ENCODE results near the gene UBE2E3.
"Not testable (repeated sequence)": the region's sequence is repeated elsewhere in the genome, so short reads cannot be mapped to it uniquely, and the experiment has no call there.

Gene UBE2E3

DNA sequence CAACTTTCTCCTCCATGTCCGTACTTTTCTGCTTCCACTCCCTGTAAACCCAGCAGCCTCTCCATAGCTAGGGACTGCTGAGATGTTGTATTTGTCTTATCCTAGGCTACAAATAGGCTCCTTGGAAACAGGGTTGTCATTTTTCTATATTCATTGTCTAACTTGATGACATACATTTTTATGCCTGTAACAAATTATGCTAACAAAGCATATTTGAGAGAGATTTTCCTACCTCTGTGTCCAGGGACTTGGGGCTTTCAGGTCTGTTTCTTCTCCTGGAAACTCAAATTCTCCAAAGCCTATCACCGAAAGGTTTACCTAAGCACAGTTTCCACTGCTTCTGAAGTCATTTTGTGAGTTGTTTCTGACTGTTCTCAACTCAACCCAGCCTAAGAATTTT is 102.7 kb downstream of the UBE2E3 start:
- Histone ChIP-seq H3K27ac (ENCODE audit: low read length) (no peak overlapping the region), H3K27me3 (ENCODE audit: low read depth, low read length) (no peaks in the 10 kb centered on the region), H3K9me3 (ENCODE audit: insufficient read depth, low read length) (no peaks in the 10 kb centered on the region), H3K9ac (ENCODE audit: low read length) (no peak overlapping the region), H3K4me3 (ENCODE audit: low read length) (no peak overlapping the region), H3K79me2 (ENCODE audit: low read length) (no peaks in the 10 kb centered on the region), H3K4me1 (ENCODE audit: low read length) (no peaks in the 10 kb centered on the region), H3K36me3 (replicated peaks; ENCODE audit: low read depth, low read length) (no peaks in the 10 kb centered on the region), H4K20me1 (ENCODE audit: insufficient read depth, low read length) (no peaks in the 10 kb centered on the region), H2AFZ (ENCODE audit: low read depth, low read length) (no peak overlapping the region), H3K4me2 (ENCODE audit: low read length) (no peak overlapping the region)
- TF ChIP-seq, protein P1, sequence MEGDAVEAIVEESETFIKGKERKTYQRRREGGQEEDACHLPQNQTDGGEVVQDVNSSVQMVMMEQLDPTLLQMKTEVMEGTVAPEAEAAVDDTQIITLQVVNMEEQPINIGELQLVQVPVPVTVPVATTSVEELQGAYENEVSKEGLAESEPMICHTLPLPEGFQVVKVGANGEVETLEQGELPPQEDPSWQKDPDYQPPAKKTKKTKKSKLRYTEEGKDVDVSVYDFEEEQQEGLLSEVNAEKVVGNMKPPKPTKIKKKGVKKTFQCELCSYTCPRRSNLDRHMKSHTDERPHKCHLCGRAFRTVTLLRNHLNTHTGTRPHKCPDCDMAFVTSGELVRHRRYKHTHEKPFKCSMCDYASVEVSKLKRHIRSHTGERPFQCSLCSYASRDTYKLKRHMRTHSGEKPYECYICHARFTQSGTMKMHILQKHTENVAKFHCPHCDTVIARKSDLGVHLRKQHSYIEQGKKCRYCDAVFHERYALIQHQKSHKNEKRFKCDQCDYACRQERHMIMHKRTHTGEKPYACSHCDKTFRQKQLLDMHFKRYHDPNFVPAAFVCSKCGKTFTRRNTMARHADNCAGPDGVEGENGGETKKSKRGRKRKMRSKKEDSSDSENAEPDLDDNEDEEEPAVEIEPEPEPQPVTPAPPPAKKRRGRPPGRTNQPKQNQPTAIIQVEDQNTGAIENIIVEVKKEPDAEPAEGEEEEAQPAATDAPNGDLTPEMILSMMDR (IDR thresholded peaks at IDR 0.05; ENCODE audit: low read depth, low read length): no peak
- TF ChIP-seq EZH2phosphoT487 (IDR thresholded peaks at IDR 0.05; ENCODE audit: low read depth): no peak

DNA sequence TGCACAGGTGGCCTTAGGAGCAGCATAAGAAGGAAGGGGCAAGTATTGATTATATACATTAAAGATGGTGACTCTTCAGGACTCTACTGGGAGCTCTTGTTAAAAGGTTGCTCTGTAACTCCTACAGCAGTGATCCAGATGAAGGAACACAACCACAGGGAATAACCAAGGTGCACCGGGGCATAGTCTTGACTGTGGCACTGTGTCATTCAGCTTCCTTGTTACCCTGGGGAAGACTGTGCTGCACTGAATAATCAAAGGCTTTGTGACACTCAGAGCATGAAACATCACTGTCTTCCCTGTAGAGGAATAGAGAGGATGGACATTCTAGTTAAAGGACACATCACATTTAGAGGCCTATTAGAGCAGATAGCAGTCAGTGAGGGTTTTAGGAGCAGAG is 105.3 kb downstream of the UBE2E3 start:
- Histone ChIP-seq H4K20me1 (ENCODE audit: insufficient read depth, low read length) (no peaks in the 10 kb centered on the region), H3K4me2 (ENCODE audit: low read length) (no peak overlapping the region), H3K27ac (ENCODE audit: low read length) (no peak overlapping the region), H3K4me1 (ENCODE audit: low read length) (no peaks in the 10 kb centered on the region), H3K79me2 (ENCODE audit: low read length) (no peaks in the 10 kb centered on the region), H2AFZ (ENCODE audit: low read depth, low read length) (no peak overlapping the region), H3K36me3 (replicated peaks; ENCODE audit: low read depth, low read length) (no peaks in the 10 kb centered on the region), H3K4me3 (ENCODE audit: low read length) (no peak overlapping the region), H3K9ac (ENCODE audit: low read length) (no peak overlapping the region), H3K27me3 (ENCODE audit: low read depth, low read length) (no peaks in the 10 kb centered on the region), H3K9me3 (ENCODE audit: insufficient read depth, low read length) (no peaks in the 10 kb centered on the region)
- no peak for TF ChIP-seq EZH2phosphoT487 (IDR thresholded peaks at IDR 0.05; ENCODE audit: low read depth)
- TF ChIP-seq, protein P1 (IDR thresholded peaks at IDR 0.05; ENCODE audit: low read depth, low read length): no peak

DNA sequence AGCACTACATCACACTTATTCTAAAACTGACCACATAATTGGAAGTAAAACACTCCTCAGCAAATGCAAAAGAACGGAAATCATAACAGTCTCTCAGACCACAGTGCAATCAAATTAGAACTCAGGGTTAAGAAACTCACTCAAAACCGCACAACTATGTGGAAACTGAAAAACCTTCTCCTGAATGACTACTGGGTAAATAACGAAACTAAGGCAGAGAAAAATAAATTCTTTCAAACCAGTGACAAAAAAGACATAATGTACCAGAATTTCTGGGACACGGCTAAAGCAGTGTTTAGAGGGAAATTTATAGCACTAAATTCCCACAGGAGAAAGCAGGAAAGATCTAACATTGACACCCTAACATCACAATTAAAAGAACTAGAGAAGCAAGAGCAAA is 111.5 kb downstream of the UBE2E3 start:
- H3K36me3 ChIP-seq (replicated peaks; ENCODE audit: low read depth, low read length); H3K27me3 ChIP-seq (ENCODE audit: low read depth, low read length); H4K20me1 ChIP-seq (ENCODE audit: insufficient read depth, low read length): not testable (repeated sequence)

DNA sequence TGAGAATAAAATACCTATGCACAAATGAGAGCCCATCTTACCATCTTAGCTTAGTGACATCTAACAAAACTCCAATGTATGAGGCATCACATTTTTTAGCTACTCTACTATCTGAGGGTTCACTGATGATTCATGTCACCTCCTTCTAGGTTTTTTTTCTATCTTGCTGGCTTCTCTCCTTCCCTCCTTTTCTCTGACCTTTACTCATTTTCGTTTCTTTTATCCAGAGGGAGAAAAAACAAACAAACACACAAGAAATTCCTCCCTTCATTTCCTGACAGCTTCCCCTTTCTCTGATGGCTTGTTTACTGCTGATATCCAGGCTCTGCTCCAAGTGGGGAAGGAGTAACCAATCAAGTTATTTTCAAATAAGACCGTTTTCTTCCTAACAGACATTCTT is 115.1 kb downstream of the UBE2E3 start:
- H3K4me2 ChIP-seq (ENCODE audit: low read length): no peak overlapping the region
- H4K20me1 ChIP-seq (ENCODE audit: insufficient read depth, low read length): no peaks in the 10 kb centered on the region
- H3K9ac ChIP-seq (ENCODE audit: low read length): no peak overlapping the region
- H3K79me2 ChIP-seq (ENCODE audit: low read length): no peaks in the 10 kb centered on the region
- H3K9me3 ChIP-seq (ENCODE audit: insufficient read depth, low read length): no peaks in the 10 kb centered on the region
- no peak overlapping the region for H3K4me3 ChIP-seq (ENCODE audit: low read length)
- H3K27ac ChIP-seq (ENCODE audit: low read length): no peak overlapping the region
- no peak overlapping the region for H2AFZ ChIP-seq (ENCODE audit: low read depth, low read length)
- H3K4me1 ChIP-seq (ENCODE audit: low read length): no peaks in the 10 kb centered on the region
- no peaks in the 10 kb centered on the region for H3K27me3 ChIP-seq (ENCODE audit: low read depth, low read length)
- TF ChIP-seq, protein P1 (IDR thresholded peaks at IDR 0.05; ENCODE audit: low read depth, low read length): no peak
- TF ChIP-seq EZH2phosphoT487 (IDR thresholded peaks at IDR 0.05; ENCODE audit: low read depth): no peak
- H3K36me3 ChIP-seq (replicated peaks; ENCODE audit: low read depth, low read length): no peaks in the 10 kb centered on the region

More for the DNA sequence above, 111.5 kb downstream of the UBE2E3 start:
- H3K27ac ChIP-seq (ENCODE audit: low read length); H3K9ac ChIP-seq (ENCODE audit: low read length); H3K4me3 ChIP-seq (ENCODE audit: low read length); H3K4me2 ChIP-seq (ENCODE audit: low read length); H3K9me3 ChIP-seq (ENCODE audit: insufficient read depth, low read length); H2AFZ ChIP-seq (ENCODE audit: low read depth, low read length); H3K79me2 ChIP-seq (ENCODE audit: low read length); H3K4me1 ChIP-seq (ENCODE audit: low read length): not testable (repeated sequence)

DNA sequence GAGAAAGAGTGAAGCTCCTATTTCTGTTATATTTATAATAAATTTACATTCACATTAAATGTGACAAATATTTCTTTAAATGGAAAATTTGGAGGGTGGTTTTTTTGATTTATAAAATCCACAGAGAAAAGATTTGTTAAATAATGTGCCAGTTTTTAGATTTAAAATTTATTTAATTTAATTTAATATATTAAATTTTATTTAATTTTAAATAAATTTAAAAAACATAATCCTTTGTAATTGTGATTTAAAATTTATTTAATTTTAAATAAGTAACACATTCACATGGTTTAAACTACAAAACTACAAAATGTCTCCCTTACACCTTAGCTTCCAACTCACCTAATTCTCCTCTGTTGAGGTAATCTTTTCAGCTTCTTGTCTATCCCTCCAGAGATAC is 123.3 kb downstream of the UBE2E3 start:
- Histone ChIP-seq H3K27ac (ENCODE audit: low read length) (no peak overlapping the region), H3K36me3 (replicated peaks; ENCODE audit: low read depth, low read length) (no peaks in the 10 kb centered on the region), H2AFZ (ENCODE audit: low read depth, low read length) (no peak overlapping the region), H3K27me3 (ENCODE audit: low read depth, low read length) (peaks cover 42% of the 10 kb centered on the region), H3K4me2 (ENCODE audit: low read length) (no peak overlapping the region), H3K4me1 (ENCODE audit: low read length) (peaks cover 27% of the 10 kb centered on the region), H3K9ac (ENCODE audit: low read length) (no peak overlapping the region), H3K79me2 (ENCODE audit: low read length) (no peaks in the 10 kb centered on the region), H3K9me3 (ENCODE audit: insufficient read depth, low read length) (no peaks in the 10 kb centered on the region), H4K20me1 (ENCODE audit: insufficient read depth, low read length) (0 out of 2 replicates have a peak, but pooled peaks cover 4% of the 10 kb centered on the region), H3K4me3 (ENCODE audit: low read length) (no peak overlapping the region)
- TF ChIP-seq EZH2phosphoT487 (IDR thresholded peaks at IDR 0.05; ENCODE audit: low read depth): no peak
- TF ChIP-seq, protein P1 (IDR thresholded peaks at IDR 0.05; ENCODE audit: low read depth, low read length): no peak
